ENCODE data around the gene FRAT1. TPM values are rescaled to one million over a fixed set of nuclear protein-coding genes. Genes with fewer than 3 reads are reported as not detected.

FRAT1 gene
- polyA plus RNA-seq, 1 donor from 2014 or later = 10.8 TPM

- Histone ChIP-seq H3K9me3 (ENCODE audit: low read length) (no peaks in the 10 kb centered on the region), H3K27ac (ENCODE audit: low read length) (peak overlapping the region; percentile 55), H3K79me2 (replicated peaks; ENCODE audit: insufficient read depth, low read length) (peaks cover 17% of the 10 kb centered on the region), H3K9me2 (ENCODE audit: insufficient read depth, low read length) (no peaks in the 10 kb centered on the region), H3K9ac (ENCODE audit: low read length) (peak overlapping the region; percentile 93), H4K20me1 (ENCODE audit: insufficient read depth) (no peaks in the 10 kb centered on the region), H3K4me3 (ENCODE audit: low read length) (peak overlapping the region; percentile 97), H2AFZ (ENCODE audit: low read depth, low read length) (no peak overlapping the region), H3F3A (ENCODE audit: insufficient read depth, low read length, poor library complexity, severe bottlenecking) (peaks cover 3% of the 10 kb centered on the region), H3K36me3 (ENCODE audit: insufficient read depth, low read length) (no peaks in the 10 kb centered on the region), H3K4me2 (ENCODE audit: low read length) (peak overlapping the region; percentile 82), H3K27me3 (ENCODE audit: insufficient read depth, low read depth, low read length) (peaks cover 47% of the 10 kb centered on the region)
- no peak for TF ChIP-seq REST (IDR thresholded peaks at IDR 0.05; ENCODE audit: borderline replicate concordance)
- TF ChIP-seq MXI1 (conservative IDR thresholded peaks at IDR 0.05; ENCODE audit: poor library complexity, severe bottlenecking) = no peak
- TF ChIP-seq TAF1 (IDR thresholded peaks at IDR 0.05; ENCODE audit: low read depth) = no peak
- no peak for TF ChIP-seq CTCF (IDR thresholded peaks at IDR 0.05; ENCODE audit: poor library complexity, severe bottlenecking)
- no peak for TF ChIP-seq POLR2AphosphoS5 (IDR thresholded peaks at IDR 0.05)
- no peak for TF ChIP-seq SMC3 (conservative IDR thresholded peaks at IDR 0.05; ENCODE audit: poor library complexity)
- TF ChIP-seq RAD21 (conservative IDR thresholded peaks at IDR 0.05) = no peak
- TF ChIP-seq EZH2 (IDR thresholded peaks at IDR 0.05; ENCODE audit: borderline replicate concordance, insufficient read depth, low read length, poor library complexity, severe bottlenecking) = no peak
- TF ChIP-seq EP300 (conservative IDR thresholded peaks at IDR 0.05; ENCODE audit: poor library complexity, severe bottlenecking) = no peak
Observed at GRCh38 chr10:97333351-97333600, 14.2 kb downstream of the FRAT1 start.

GRCh38 chr10:97333601-97334369 is 14.7 kb downstream of the FRAT1 start:
- Histone ChIP-seq H2AFZ (ENCODE audit: low read depth, low read length) (no peak overlapping the region), H3K36me3 (ENCODE audit: insufficient read depth, low read length) (no peaks in the 10 kb centered on the region), H3K9me2 (ENCODE audit: insufficient read depth, low read length) (no peaks in the 10 kb centered on the region), H3K9ac (ENCODE audit: low read length) (peak overlapping the region; percentile 93), H3F3A (ENCODE audit: insufficient read depth, low read length, poor library complexity, severe bottlenecking) (peaks cover 3% of the 10 kb centered on the region), H3K27ac (ENCODE audit: low read length) (peak overlapping the region; percentile 55), H4K20me1 (ENCODE audit: insufficient read depth) (no peaks in the 10 kb centered on the region), H3K4me2 (ENCODE audit: low read length) (peak overlapping the region; percentile 82), H3K9me3 (ENCODE audit: low read length) (no peaks in the 10 kb centered on the region), H3K79me2 (replicated peaks; ENCODE audit: insufficient read depth, low read length) (peaks cover 17% of the 10 kb centered on the region), H3K27me3 (ENCODE audit: insufficient read depth, low read depth, low read length) (peaks cover 47% of the 10 kb centered on the region), H3K4me3 (ENCODE audit: low read length) (peak overlapping the region; percentile 97)
- TF ChIP-seq RAD21 (conservative IDR thresholded peaks at IDR 0.05) = no peak
- no peak for TF ChIP-seq TAF1 (IDR thresholded peaks at IDR 0.05; ENCODE audit: low read depth)
- no peak for TF ChIP-seq REST (IDR thresholded peaks at IDR 0.05; ENCODE audit: borderline replicate concordance)
- no peak for TF ChIP-seq EP300 (conservative IDR thresholded peaks at IDR 0.05; ENCODE audit: poor library complexity, severe bottlenecking)
- TF ChIP-seq MXI1 (conservative IDR thresholded peaks at IDR 0.05; ENCODE audit: poor library complexity, severe bottlenecking) = peak; percentile 18
- no peak for TF ChIP-seq POLR2AphosphoS5 (IDR thresholded peaks at IDR 0.05)
- no peak for TF ChIP-seq CTCF (IDR thresholded peaks at IDR 0.05; ENCODE audit: poor library complexity, severe bottlenecking)
